DND-41 (cell line): ENCODE measurements around the gene MAP7D3.

Source experiments
- ATAC-seq: fragments of 200-7000 bp; cut with Tn5 transposase; 3 replicates; pipeline ENCODE4 v1.9.1; 2021; ENCODE audit warnings: low read depth; ENCODE audit not compliant: insufficient read depth
- DNase-seq: peaks from one replicate; pipeline ENCODE4 v3.0.0-alpha.2; 2020
- H2AFZ ChIP-seq: 2 replicates; pipeline ENCODE4 v1.6.0; 2012; ENCODE audit warnings: low read depth, low read length
- H3K27ac ChIP-seq: 2 replicates; pipeline ENCODE4 v1.5.1; 2012; ENCODE audit warnings: low read length, inconsistent platforms
- H3K27me3 ChIP-seq: fragments of 200-600 bp; sonication (generic); 2 replicates; pipeline ENCODE4 v1.6.0; 2012; ENCODE audit warnings: low read length, mild to moderate bottlenecking, inconsistent platforms; ENCODE audit not compliant: insufficient read depth, poor library complexity
- H3K36me3 ChIP-seq: 2 replicates; pipeline ENCODE4 v1.5.1; 2012; ENCODE audit warnings: low read length, inconsistent platforms; ENCODE audit not compliant: insufficient read depth
- H3K4me1 ChIP-seq: 2 replicates; pipeline ENCODE4 v1.5.1; 2012; ENCODE audit warnings: mild to moderate bottlenecking, low read length; ENCODE audit not compliant: insufficient read depth
- H3K4me2 ChIP-seq: 2 replicates; pipeline ENCODE4 v1.6.0; 2012; ENCODE audit warnings: mild to moderate bottlenecking, moderate library complexity, low read length, inconsistent platforms; ENCODE audit not compliant: insufficient read depth
- H3K4me3 ChIP-seq, 2 experiments: fragments of 200-600 bp in 1 of 2; shearing (Covaris generic) in 1 of 2; 2 replicates each; pipeline ENCODE4 v1.5.1; 2012 to 2016; ENCODE audit warnings: inconsistent platforms in 2 of 2, low read length in 2 of 2, mild to moderate bottlenecking in 2 of 2, low read depth in 1 of 2, moderate library complexity in 1 of 2
- H3K79me2 ChIP-seq: 2 replicates; pipeline ENCODE4 v1.6.0; 2012; ENCODE audit warnings: low read length, inconsistent platforms; ENCODE audit not compliant: insufficient read depth
- H3K9ac ChIP-seq: 2 replicates; pipeline ENCODE4 v1.6.0; 2012; ENCODE audit warnings: low read depth, mild to moderate bottlenecking, inconsistent platforms, low read length, moderate library complexity
- H3K9me3 ChIP-seq: 2 replicates; pipeline ENCODE4 v1.5.1; 2012; ENCODE audit warnings: low read length, moderate library complexity, mild to moderate bottlenecking, inconsistent platforms; ENCODE audit not compliant: insufficient read depth, severe bottlenecking
- H4K20me1 ChIP-seq: 2 replicates; pipeline ENCODE4 v1.6.0; 2012; ENCODE audit warnings: low read length; ENCODE audit not compliant: insufficient read depth
- EZH2 ChIP-seq: IDR thresholded peaks from 3 replicates; pipeline ENCODE4 v1.6.1; 2012; ENCODE audit warnings: borderline replicate concordance, low read depth, mild to moderate bottlenecking, moderate library complexity, low read length, inconsistent platforms; ENCODE audit not compliant: severe bottlenecking
- TF ChIP-seq, protein P1 (sequence below): IDR thresholded peaks from 2 replicates; pipeline ENCODE4 v1.5.1; 2012; ENCODE audit warnings: borderline replicate concordance, low read length, moderate library complexity, mild to moderate bottlenecking; ENCODE audit not compliant: poor library complexity, severe bottlenecking; ENCODE audit errors: extremely low read depth

The MAP7D3 gene

DNA sequence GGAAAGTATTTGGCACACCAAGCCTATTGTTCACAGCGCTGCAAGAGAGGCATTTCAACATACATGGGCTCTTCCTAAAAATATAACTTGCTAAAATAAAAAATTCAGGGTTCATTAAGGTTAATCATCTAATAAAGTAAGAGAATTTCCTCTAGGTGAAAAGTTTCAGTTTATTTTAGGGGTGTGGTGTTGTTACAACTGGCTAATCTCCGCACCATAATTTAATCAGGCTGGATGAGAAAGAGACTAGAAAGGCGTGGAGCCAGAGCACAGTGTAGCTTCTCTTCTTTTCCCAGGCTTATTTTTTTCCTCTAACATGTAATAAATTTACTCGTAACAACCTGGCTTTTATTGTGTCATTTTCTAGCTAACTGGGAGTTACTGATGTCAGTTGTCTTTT is 56.0 kb downstream of the MAP7D3 start:
- no peak overlapping the region for H3K9ac ChIP-seq
- no peak overlapping the region for H3K4me2 ChIP-seq
- no peaks in the 10 kb centered on the region for H4K20me1 ChIP-seq
- H3K79me2 ChIP-seq: no peaks in the 10 kb centered on the region
- no peaks in the 10 kb centered on the region for H3K9me3 ChIP-seq
- no peaks in the 10 kb centered on the region for H3K4me1 ChIP-seq
- no peak overlapping the region for H3K27ac ChIP-seq
- no peak for DNase-seq
- no peaks in the 10 kb centered on the region for H3K27me3 ChIP-seq
- TF ChIP-seq, protein P1, sequence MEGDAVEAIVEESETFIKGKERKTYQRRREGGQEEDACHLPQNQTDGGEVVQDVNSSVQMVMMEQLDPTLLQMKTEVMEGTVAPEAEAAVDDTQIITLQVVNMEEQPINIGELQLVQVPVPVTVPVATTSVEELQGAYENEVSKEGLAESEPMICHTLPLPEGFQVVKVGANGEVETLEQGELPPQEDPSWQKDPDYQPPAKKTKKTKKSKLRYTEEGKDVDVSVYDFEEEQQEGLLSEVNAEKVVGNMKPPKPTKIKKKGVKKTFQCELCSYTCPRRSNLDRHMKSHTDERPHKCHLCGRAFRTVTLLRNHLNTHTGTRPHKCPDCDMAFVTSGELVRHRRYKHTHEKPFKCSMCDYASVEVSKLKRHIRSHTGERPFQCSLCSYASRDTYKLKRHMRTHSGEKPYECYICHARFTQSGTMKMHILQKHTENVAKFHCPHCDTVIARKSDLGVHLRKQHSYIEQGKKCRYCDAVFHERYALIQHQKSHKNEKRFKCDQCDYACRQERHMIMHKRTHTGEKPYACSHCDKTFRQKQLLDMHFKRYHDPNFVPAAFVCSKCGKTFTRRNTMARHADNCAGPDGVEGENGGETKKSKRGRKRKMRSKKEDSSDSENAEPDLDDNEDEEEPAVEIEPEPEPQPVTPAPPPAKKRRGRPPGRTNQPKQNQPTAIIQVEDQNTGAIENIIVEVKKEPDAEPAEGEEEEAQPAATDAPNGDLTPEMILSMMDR: no peak
- no peak for TF ChIP-seq EZH2
- no peak for ATAC-seq
- no peak overlapping the region for H3K4me3 ChIP-seq
- H2AFZ ChIP-seq: no peak overlapping the region
- H3K36me3 ChIP-seq: no peaks in the 10 kb centered on the region

DNA sequence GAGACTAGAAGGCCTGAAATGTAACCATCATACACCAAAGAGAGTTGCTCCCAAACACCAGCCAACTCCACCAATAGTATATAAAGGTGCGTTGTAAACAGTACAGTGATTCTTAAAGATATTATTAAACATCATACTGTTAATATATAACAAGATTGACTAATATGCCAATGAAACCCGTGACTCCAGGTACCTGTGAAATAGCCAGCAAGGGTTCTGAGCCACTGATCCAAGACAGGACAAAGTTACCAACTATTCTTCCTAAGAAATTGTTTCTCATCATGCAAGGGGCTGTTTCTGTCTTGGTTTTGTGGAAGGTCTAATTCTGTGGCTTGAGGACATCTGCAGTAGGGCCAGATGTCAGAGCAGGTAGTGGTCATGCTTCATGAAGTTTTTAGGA is 56.7 kb downstream of the MAP7D3 start:
- Histone ChIP-seq H3K4me2 (no peak overlapping the region), H3K27me3 (no peaks in the 10 kb centered on the region), H3K4me3 (no peak overlapping the region), H3K36me3 (no peaks in the 10 kb centered on the region), H4K20me1 (no peaks in the 10 kb centered on the region), H3K9ac (no peak overlapping the region), H2AFZ (no peak overlapping the region), H3K4me1 (no peaks in the 10 kb centered on the region), H3K27ac (no peak overlapping the region), H3K9me3 (no peaks in the 10 kb centered on the region), H3K79me2 (no peaks in the 10 kb centered on the region)
- DNase-seq (no peak), ATAC-seq (no peak)
- TF ChIP-seq, protein P1: no peak

DNA sequence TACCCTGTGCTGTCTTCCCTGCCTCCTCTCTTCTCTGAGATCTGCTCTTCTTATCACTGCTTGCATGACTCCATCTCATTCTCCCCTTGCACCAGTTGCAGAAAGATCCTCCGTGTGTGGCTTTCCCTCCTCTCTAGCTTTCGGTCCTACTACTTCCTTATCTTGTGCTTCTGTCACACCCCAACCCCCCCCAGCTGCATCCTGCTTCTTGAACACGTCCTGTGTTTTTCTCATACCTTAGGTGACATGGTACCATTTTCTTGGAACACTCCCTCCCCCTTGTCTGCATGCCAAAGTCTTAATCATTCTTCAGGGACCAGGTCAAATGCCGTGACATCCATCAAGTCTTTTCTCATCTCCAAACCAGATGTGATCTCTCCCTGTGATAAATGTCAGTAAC is 57.4 kb downstream of the MAP7D3 start:
- Histone ChIP-seq H4K20me1 (no peaks in the 10 kb centered on the region), H3K4me3 (no peak overlapping the region), H3K4me2 (no peak overlapping the region), H2AFZ (no peak overlapping the region), H3K79me2 (no peaks in the 10 kb centered on the region), H3K27me3 (no peaks in the 10 kb centered on the region), H3K27ac (no peak overlapping the region), H3K36me3 (no peaks in the 10 kb centered on the region), H3K9ac (no peak overlapping the region), H3K4me1 (no peaks in the 10 kb centered on the region), H3K9me3 (no peaks in the 10 kb centered on the region)
- ATAC-seq (no peak), DNase-seq (no peak)
- no peak for TF ChIP-seq EZH2
- TF ChIP-seq, protein P1: no peak

DNA sequence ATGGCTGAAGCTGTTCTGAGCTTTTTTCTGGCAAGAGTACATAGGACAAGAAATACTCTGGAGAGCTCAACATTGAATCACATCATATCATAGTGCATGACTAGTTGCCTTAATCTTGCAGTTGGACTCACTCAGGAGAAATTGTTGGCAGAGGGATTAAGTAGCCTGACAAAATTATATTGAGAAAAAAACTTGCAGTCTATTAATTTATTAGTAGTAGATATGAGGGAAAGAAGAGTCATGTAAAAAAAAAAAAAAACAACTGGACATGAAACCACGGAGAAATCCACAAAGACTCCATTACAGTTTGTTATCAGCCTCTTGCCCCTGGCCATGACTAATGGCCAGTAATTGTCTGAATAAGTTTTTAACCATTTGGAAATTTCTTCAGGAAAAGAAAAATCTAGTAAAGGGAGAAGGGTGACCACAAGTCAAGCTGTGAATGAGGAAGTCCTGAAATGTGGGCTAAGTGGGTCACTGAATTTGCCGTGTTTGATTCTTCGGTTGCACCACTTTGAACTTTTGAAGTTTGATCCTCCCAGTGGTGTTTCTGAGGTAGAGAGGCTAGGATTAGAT is 58.3 kb downstream of the MAP7D3 start:
- Histone ChIP-seq H3K9ac (no peak overlapping the region), H3K27ac (no peak overlapping the region), H2AFZ (no peak overlapping the region), H3K4me2 (no peak overlapping the region), H3K9me3 (no peaks in the 10 kb centered on the region), H3K36me3 (no peaks in the 10 kb centered on the region), H3K27me3 (no peaks in the 10 kb centered on the region), H3K79me2 (no peaks in the 10 kb centered on the region), H3K4me3 (no peak overlapping the region), H4K20me1 (no peaks in the 10 kb centered on the region), H3K4me1 (no peaks in the 10 kb centered on the region)
- DNase-seq: no peak
- no peak for ATAC-seq
- no peak for TF ChIP-seq EZH2
- TF ChIP-seq, protein P1: no peak
